Astrocyte of the spinal cord (primary cell): ENCODE measurements around the gene SOX30.

ENCODE experiments used
- DNase-seq: peaks from one replicate; pipeline ENCODE4 v3.0.0; 2011; ENCODE audit warnings: low read depth, low spot score
- H3K4me3 ChIP-seq: 2 replicates; pipeline ENCODE4 v1.5.1; 2011; ENCODE audit warnings: low read depth, mild to moderate bottlenecking, low read length, moderate library complexity
- CTCF ChIP-seq: IDR thresholded peaks from 2 replicates; pipeline ENCODE4 v1.5.1; 2012; ENCODE audit warnings: low read depth, mild to moderate bottlenecking, low read length, inconsistent platforms
- in situ Hi-C: cut with HindIII; loops from 2 replicates; pipeline ENCODE4 v1.10.0; 2017; ENCODE audit warnings: low sequenced_read_pairs

SOX30 gene

GRCh38 chr5:157616785-157617184 is 35.5 kb downstream of the SOX30 start:
- no peak for DNase-seq
- no peak for TF ChIP-seq CTCF
- in situ Hi-C loops: no loop called here

GRCh38 chr5:157613385-157614245 is 38.6 kb downstream of the SOX30 start:
- no peak for DNase-seq
- in situ Hi-C loops: no loop called here
- H3K4me3 ChIP-seq: no peak overlapping the region
- no peak for TF ChIP-seq CTCF

More at GRCh38 chr5:157616785-157617184, 35.5 kb downstream of the SOX30 start:
- no peak overlapping the region for H3K4me3 ChIP-seq

GRCh38 chr5:157612581-157612980 is 39.7 kb downstream of the SOX30 start:
- TF ChIP-seq CTCF: no peak
- in situ Hi-C loops: no loop called here

GRCh38 chr5:157611571-157612476 is 40.4 kb downstream of the SOX30 start:
- no peak for TF ChIP-seq CTCF
- in situ Hi-C loops: no loop called here
- DNase-seq: no peak
- no peak overlapping the region for H3K4me3 ChIP-seq

More at GRCh38 chr5:157612581-157612980, 39.7 kb downstream of the SOX30 start:
- no peak overlapping the region for H3K4me3 ChIP-seq
- DNase-seq: no peak

GRCh38 chr5:157610990-157611389 is 41.2 kb downstream of the SOX30 start:
- in situ Hi-C loops: no loop called here

More at GRCh38 chr5:157610990-157611389, 41.2 kb downstream of the SOX30 start:
- H3K4me3 ChIP-seq: no peak overlapping the region
- DNase-seq: no peak
- no peak for TF ChIP-seq CTCF
